ENCODE measurements around the gene TOMM70.
"Not testable (repeated sequence)": the region's sequence is repeated elsewhere in the genome, so short reads cannot be mapped to it uniquely, and the experiment has no call there.

TOMM70 gene

GRCh38 chr3:100359035-100359434, 41.9 kb downstream of the TOMM70 start:
- TF ChIP-seq, protein P1, sequence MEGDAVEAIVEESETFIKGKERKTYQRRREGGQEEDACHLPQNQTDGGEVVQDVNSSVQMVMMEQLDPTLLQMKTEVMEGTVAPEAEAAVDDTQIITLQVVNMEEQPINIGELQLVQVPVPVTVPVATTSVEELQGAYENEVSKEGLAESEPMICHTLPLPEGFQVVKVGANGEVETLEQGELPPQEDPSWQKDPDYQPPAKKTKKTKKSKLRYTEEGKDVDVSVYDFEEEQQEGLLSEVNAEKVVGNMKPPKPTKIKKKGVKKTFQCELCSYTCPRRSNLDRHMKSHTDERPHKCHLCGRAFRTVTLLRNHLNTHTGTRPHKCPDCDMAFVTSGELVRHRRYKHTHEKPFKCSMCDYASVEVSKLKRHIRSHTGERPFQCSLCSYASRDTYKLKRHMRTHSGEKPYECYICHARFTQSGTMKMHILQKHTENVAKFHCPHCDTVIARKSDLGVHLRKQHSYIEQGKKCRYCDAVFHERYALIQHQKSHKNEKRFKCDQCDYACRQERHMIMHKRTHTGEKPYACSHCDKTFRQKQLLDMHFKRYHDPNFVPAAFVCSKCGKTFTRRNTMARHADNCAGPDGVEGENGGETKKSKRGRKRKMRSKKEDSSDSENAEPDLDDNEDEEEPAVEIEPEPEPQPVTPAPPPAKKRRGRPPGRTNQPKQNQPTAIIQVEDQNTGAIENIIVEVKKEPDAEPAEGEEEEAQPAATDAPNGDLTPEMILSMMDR (IDR thresholded peaks at IDR 0.05; ENCODE audit: borderline replicate concordance, control extremely low read depth, extremely low read depth, insufficient read depth, missing control alignments), result no peak
- DNase-seq (ENCODE audit: low spot score), result no peak
- in situ Hi-C loops (cut with MboI; ENCODE audit: low sequenced_read_pairs, unreplicated experiment), result no loop called here

- in situ Hi-C loops (cut with MboI; ENCODE audit: low sequenced_read_pairs, unreplicated experiment), result no loop called here
- no peak for DNase-seq (ENCODE audit: low spot score)
- TF ChIP-seq, protein P1 (IDR thresholded peaks at IDR 0.05; ENCODE audit: borderline replicate concordance, control extremely low read depth, extremely low read depth, insufficient read depth, missing control alignments), result no peak
Measured at GRCh38 chr3:100358413-100358812, 42.5 kb downstream of the TOMM70 start.

DNA sequence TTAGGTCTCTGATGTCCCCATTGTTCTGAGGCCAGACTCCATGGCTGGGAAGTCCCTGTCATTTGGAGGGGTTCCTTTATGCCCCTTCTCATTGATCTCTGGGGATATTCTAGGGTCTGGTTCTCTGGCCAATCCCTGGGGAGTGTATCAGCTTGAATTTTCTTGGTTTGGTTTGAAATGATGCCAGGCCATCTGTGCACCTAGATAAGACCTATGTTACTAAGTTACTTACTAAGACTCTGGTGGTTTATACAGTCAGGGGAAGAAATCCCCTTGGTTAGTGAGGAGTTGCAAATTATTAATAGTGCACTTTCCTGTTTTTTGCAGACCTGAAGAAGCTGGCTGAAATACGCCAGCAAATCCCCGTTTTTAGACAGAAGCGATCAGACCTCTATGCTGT, 46.0 kb downstream of the TOMM70 start:
- no peak for DNase-seq (ENCODE audit: low spot score)
- in situ Hi-C loops (cut with MboI; ENCODE audit: low sequenced_read_pairs, unreplicated experiment), result no loop called here
- TF ChIP-seq, protein P1 (IDR thresholded peaks at IDR 0.05; ENCODE audit: borderline replicate concordance, control extremely low read depth, extremely low read depth, insufficient read depth, missing control alignments), result no peak

DNA sequence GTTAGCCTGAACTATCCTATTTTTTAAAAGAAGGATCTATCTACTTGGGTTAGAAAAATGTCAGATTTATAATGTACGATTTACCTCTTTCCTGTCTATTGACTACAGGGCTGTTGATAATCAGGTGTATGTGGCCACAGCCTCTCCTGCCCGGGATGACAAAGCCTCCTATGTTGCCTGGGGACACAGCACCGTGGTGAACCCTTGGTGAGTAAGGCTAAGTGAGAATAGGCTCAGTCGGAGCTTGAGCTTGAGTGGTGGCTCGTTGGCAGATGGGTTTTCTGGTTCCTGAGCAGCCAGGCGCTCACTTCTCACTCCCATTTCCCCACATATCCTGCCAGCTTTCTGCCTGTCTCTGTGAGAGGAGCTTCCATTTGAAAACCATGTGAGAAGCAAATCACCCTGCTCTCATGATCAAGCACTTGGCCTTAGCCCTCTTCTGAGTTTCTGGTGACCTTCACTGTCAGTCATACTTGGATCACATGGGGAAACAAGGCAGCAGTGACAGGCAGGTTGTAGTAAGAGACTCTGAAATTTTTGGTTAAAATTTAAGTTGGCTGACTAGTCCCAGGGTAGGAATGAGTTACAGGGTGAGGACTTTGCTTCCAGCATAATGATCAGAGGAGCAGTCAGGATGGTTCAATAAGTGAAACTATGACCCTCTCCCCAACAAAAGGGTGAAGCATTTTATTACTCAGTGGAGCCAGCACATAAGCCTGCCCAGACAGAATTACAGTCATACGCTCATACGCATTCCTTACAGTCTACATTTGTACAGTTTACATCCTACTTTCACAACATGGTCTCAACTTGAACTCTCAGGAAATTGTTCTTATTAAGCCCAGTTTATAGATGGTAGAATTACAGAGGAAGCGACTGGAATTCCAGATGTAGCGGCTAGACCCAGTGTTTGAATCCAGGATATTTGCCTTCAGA, 48.3 kb downstream of the TOMM70 start:
- TF ChIP-seq, protein P1 (IDR thresholded peaks at IDR 0.05; ENCODE audit: borderline replicate concordance, control extremely low read depth, extremely low read depth, insufficient read depth, missing control alignments), result no peak
- in situ Hi-C loops (cut with MboI; ENCODE audit: low sequenced_read_pairs, unreplicated experiment), result no loop called here
- no peak for DNase-seq (ENCODE audit: low spot score)

DNA sequence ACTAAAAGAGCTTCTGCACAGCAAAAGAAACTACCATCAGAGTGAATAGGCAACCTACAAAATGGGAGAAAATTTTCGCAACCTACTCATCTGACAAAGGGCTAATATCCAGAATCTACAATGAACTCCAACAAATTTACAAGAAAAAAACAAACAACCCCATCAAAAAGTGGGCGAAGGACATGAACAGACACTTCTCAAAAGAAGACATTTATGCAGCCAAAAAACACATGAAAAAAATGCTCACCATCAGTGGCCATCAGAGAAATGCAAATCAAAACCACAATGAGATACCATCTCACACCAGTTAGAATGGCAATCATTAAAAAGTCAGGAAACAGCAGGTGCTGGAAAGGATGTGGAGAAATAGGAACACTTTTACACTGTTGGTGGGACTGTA, 49.1 kb downstream of the TOMM70 start:
- DNase-seq (ENCODE audit: low spot score); in situ Hi-C loops (cut with MboI; ENCODE audit: low sequenced_read_pairs, unreplicated experiment): not testable (repeated sequence)

DNA sequence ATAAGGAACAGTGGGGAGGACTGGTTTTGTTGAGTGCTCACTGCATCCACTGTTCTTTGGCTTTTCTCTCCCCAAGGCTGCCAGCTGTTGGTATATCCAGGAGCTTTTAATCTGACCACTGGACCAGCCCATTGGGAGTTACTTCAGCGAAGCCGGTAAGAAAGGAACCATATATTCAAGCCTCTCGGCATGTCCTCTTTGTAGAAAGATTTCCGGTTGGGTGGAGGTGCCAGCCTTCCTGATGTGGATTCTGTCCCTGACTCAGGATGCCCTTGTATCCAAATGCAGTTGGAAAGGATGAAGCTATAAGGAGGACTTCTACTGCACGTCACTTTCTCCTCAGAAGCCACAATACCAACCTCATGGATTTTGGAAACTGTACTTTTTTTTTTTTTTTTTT, 52.2 kb downstream of the TOMM70 start:
- TF ChIP-seq, protein P1 (IDR thresholded peaks at IDR 0.05; ENCODE audit: borderline replicate concordance, control extremely low read depth, extremely low read depth, insufficient read depth, missing control alignments), result no peak
- in situ Hi-C loops (cut with MboI; ENCODE audit: low sequenced_read_pairs, unreplicated experiment), result no loop called here
- DNase-seq (ENCODE audit: low spot score), result no peak

- in situ Hi-C loops (cut with MboI; ENCODE audit: low sequenced_read_pairs, unreplicated experiment), result no loop called here
- TF ChIP-seq, protein P1 (IDR thresholded peaks at IDR 0.05; ENCODE audit: borderline replicate concordance, control extremely low read depth, extremely low read depth, insufficient read depth, missing control alignments), result no peak
- no peak for DNase-seq (ENCODE audit: low spot score)
Measured at GRCh38 chr3:100340527-100340926, 60.4 kb downstream of the TOMM70 start.

Measured in GM13976 (cell line).